Large intestine (tissue), 3 donors: ENCODE measurements around the gene ACAD10. TPM values are rescaled to one million over a fixed set of nuclear protein-coding genes. Genes with fewer than 3 reads are reported as not detected.
"Not testable (repeated sequence)": the region's sequence is repeated elsewhere in the genome, so short reads cannot be mapped to it uniquely, and the experiment has no call there.

ENCODE experiments used
- DNase-seq, 2 donors: peaks; one replicate each; pipeline versions ENCODE4 v3.0.0 to v3.0.0-alpha.2; 2013
- H3K27ac ChIP-seq: one replicate; pipeline ENCODE4 v1.5.1; 2013; ENCODE audit warnings: low read length
- H3K27me3 ChIP-seq: 2 replicates; pipeline ENCODE4 v1.6.1; 2013; ENCODE audit warnings: low read length; ENCODE audit not compliant: control insufficient read depth, insufficient read depth
- H3K36me3 ChIP-seq: 2 replicates; pipeline ENCODE4 v1.6.1; 2013; ENCODE audit warnings: low read length; ENCODE audit not compliant: control insufficient read depth, insufficient read depth
- H3K4me1 ChIP-seq: one replicate; pipeline ENCODE4 v1.6.1; 2013; ENCODE audit warnings: low read length; ENCODE audit not compliant: control insufficient read depth, insufficient read depth
- H3K4me3 ChIP-seq: one replicate; pipeline ENCODE4 v1.5.1; 2013; ENCODE audit warnings: low read length
- H3K9me3 ChIP-seq: one replicate; pipeline ENCODE4 v1.6.1; 2013; ENCODE audit warnings: mild to moderate bottlenecking, low read depth, low read length, moderate library complexity; ENCODE audit not compliant: control insufficient read depth
- WGBS: methylation state at CpG from one replicate; pipeline ENCODE4 v1.1.5; 2013; ENCODE audit warnings: low lambda C conversion rate; ENCODE audit not compliant: insufficient coverage; 5-methylcytosine and 5-hydroxymethylcytosine counted together
- polyA plus RNA-seq: library from polyadenylated mRNA; unstranded; fragments of 120-200 nt; gene quantifications from one replicate; pipeline ENCODE4 v1.2.1, GENCODE V29; 2013

The ACAD10 gene
- polyA plus RNA-seq, 1 donor: 36.0 TPM

GRCh38 chr12:111653596-111653995 is 32.3 kb upstream of the ACAD10 start:
- no peaks in the 10 kb centered on the region for H3K27me3 ChIP-seq
- no peaks in the 10 kb centered on the region for H3K4me1 ChIP-seq
- 75% methylated on average over 1 of the region's 6 CpGs for WGBS
- no peak for DNase-seq
- no peak overlapping the region for H3K4me3 ChIP-seq
- H3K9me3 ChIP-seq: no peaks in the 10 kb centered on the region
- peaks cover 74% of the 10 kb centered on the region for H3K36me3 ChIP-seq
- no peak overlapping the region for H3K27ac ChIP-seq

- WGBS: no CpG with 5 or more reads among the region's 3 CpGs
- no peaks in the 10 kb centered on the region for H3K27me3 ChIP-seq
- no peak overlapping the region for H3K27ac ChIP-seq
- no peaks in the 10 kb centered on the region for H3K9me3 ChIP-seq
- no peak for DNase-seq
- H3K36me3 ChIP-seq: peaks cover 80% of the 10 kb centered on the region
- H3K4me1 ChIP-seq: no peaks in the 10 kb centered on the region
- H3K4me3 ChIP-seq: no peak overlapping the region
Observed at GRCh38 chr12:111655356-111655755, 30.5 kb upstream of the ACAD10 start.

- DNase-seq: no peak
- no peak overlapping the region for H3K27ac ChIP-seq
- H3K9me3 ChIP-seq: no peaks in the 10 kb centered on the region
- no peaks in the 10 kb centered on the region for H3K4me1 ChIP-seq
- no peak overlapping the region for H3K4me3 ChIP-seq
- H3K27me3 ChIP-seq: no peaks in the 10 kb centered on the region
- peaks cover 82% of the 10 kb centered on the region for H3K36me3 ChIP-seq
- WGBS: 96% methylated on average over 4 of the region's 4 CpGs
Observed at GRCh38 chr12:111656016-111656415, 29.8 kb upstream of the ACAD10 start.

- no peak overlapping the region for H3K4me3 ChIP-seq
- no peaks in the 10 kb centered on the region for H3K9me3 ChIP-seq
- WGBS: no CpG with 5 or more reads among the region's 5 CpGs
- H3K36me3 ChIP-seq: peaks cover 55% of the 10 kb centered on the region
- H3K4me1 ChIP-seq: no peaks in the 10 kb centered on the region
- DNase-seq: no peak
- H3K27ac ChIP-seq: no peak overlapping the region
- H3K27me3 ChIP-seq: no peaks in the 10 kb centered on the region
Observed at GRCh38 chr12:111664499-111664898, 21.4 kb upstream of the ACAD10 start.

- H3K4me3 ChIP-seq: no peak overlapping the region
- DNase-seq: no peak
- no peaks in the 10 kb centered on the region for H3K4me1 ChIP-seq
- peaks cover 54% of the 10 kb centered on the region for H3K36me3 ChIP-seq
- H3K9me3 ChIP-seq: no peaks in the 10 kb centered on the region
- WGBS: no CpG with 5 or more reads among the region's 11 CpGs
- no peaks in the 10 kb centered on the region for H3K27me3 ChIP-seq
- no peak overlapping the region for H3K27ac ChIP-seq
Observed at GRCh38 chr12:111664961-111665865, 20.6 kb upstream of the ACAD10 start.

GRCh38 chr12:111672822-111673381 is 13.0 kb upstream of the ACAD10 start:
- DNase-seq: no peak
- peaks cover 67% of the 10 kb centered on the region for H3K36me3 ChIP-seq
- no peaks in the 10 kb centered on the region for H3K27me3 ChIP-seq
- H3K4me1 ChIP-seq: no peaks in the 10 kb centered on the region
- H3K4me3 ChIP-seq: no peak overlapping the region
- H3K9me3 ChIP-seq: no peaks in the 10 kb centered on the region
- H3K27ac ChIP-seq: no peak overlapping the region
- WGBS: no CpG with 5 or more reads among the region's 10 CpGs

GRCh38 chr12:111673503-111673902 is 12.3 kb upstream of the ACAD10 start:
- H3K36me3 ChIP-seq: peaks cover 70% of the 10 kb centered on the region
- no peaks in the 10 kb centered on the region for H3K4me1 ChIP-seq
- H3K27ac ChIP-seq: no peak overlapping the region
- DNase-seq: no peak
- no peaks in the 10 kb centered on the region for H3K27me3 ChIP-seq
- WGBS: no CpG with 5 or more reads among the region's 3 CpGs
- no peaks in the 10 kb centered on the region for H3K9me3 ChIP-seq
- H3K4me3 ChIP-seq: no peak overlapping the region

GRCh38 chr12:111677186-111677585 is 8.7 kb upstream of the ACAD10 start:
- Histone ChIP-seq H3K27me3 (no peaks in the 10 kb centered on the region), H3K4me3 (no peak overlapping the region), H3K36me3 (peaks cover 82% of the 10 kb centered on the region), H3K4me1 (no peaks in the 10 kb centered on the region), H3K27ac (no peak overlapping the region), H3K9me3 (no peaks in the 10 kb centered on the region)
- no peak for DNase-seq
- 100% methylated on average over 2 of the region's 5 CpGs for WGBS

- Histone ChIP-seq H3K36me3 (peaks cover 30% of the 10 kb centered on the region), H3K4me3 (peak overlapping the region; percentile 97)
- not testable (repeated sequence) for H3K27me3 ChIP-seq, H3K4me1 ChIP-seq, H3K27ac ChIP-seq, H3K9me3 ChIP-seq
- 100% methylated on average over 1 of the region's 13 CpGs for WGBS
- peak in 1 of 2 donors; percentile 3 for DNase-seq
Observed at GRCh38 chr12:111684485-111685198, 1.2 kb upstream of the ACAD10 start.

- Histone ChIP-seq H3K4me1 (peaks cover 5% of the 10 kb centered on the region), H3K27me3 (no peaks in the 10 kb centered on the region), H3K27ac (peak overlapping the region; percentile 84), H3K4me3 (peak overlapping the region; percentile 97), H3K36me3 (peaks cover 23% of the 10 kb centered on the region), H3K9me3 (no peaks in the 10 kb centered on the region)
- no peak for DNase-seq
- no CpG with 5 or more reads among the region's 36 CpGs for WGBS
Observed at GRCh38 chr12:111685322-111685810, 487 bp upstream of the ACAD10 start.
